HEK293 (cell line): ENCODE measurements around the gene ZIC4.

Experiments
- BCL11B ChIP-seq: fragments of 450-650 bp; formaldehyde crosslinking; IDR thresholded peaks from 2 replicates; pipeline ENCODE4 v1.5.1; 2016; ENCODE audit warnings: low read depth, missing biosample characterization, missing genetic modification characterization
- CTCF ChIP-seq: fragments of 450-650 bp; formaldehyde crosslinking; IDR thresholded peaks from 2 replicates; pipeline ENCODE4 v1.5.1; 2016; ENCODE audit warnings: missing biosample characterization, missing genetic modification characterization
- YY1 ChIP-seq: fragments of 450-650 bp; formaldehyde crosslinking; IDR thresholded peaks from 2 replicates; pipeline ENCODE4 v1.5.1; 2018; ENCODE audit warnings: missing biosample characterization, missing genetic modification characterization
- ZBTB11 ChIP-seq: fragments of 450-650 bp; formaldehyde crosslinking; conservative IDR thresholded peaks from 2 replicates; pipeline ENCODE4 v1.5.1; 2016; ENCODE audit warnings: low read depth, missing biosample characterization, missing genetic modification characterization
- ZBTB26 ChIP-seq: fragments of 450-650 bp; formaldehyde crosslinking; optimal IDR thresholded peaks from 2 replicates; pipeline ENCODE3; 2016; ENCODE audit warnings: missing biosample characterization, mild to moderate bottlenecking, missing genetic modification characterization
- ZBTB49 ChIP-seq: fragments of 450-650 bp; formaldehyde crosslinking; IDR thresholded peaks from 2 replicates; pipeline ENCODE4 v1.5.1; 2016; ENCODE audit warnings: missing biosample characterization, missing genetic modification characterization, low read depth
- ZNF169 ChIP-seq: fragments of 450-650 bp; formaldehyde crosslinking; IDR thresholded peaks from 2 replicates; pipeline ENCODE4 v1.5.1; 2016; ENCODE audit warnings: missing biosample characterization, missing genetic modification characterization
- ZNF19 ChIP-seq: fragments of 450-650 bp; formaldehyde crosslinking; IDR thresholded peaks from 2 replicates; pipeline ENCODE4; 2016; ENCODE audit warnings: missing biosample characterization, missing genetic modification characterization, low read depth
- ZNF24 ChIP-seq: fragments of 450-650 bp; formaldehyde crosslinking; IDR thresholded peaks from 2 replicates; pipeline ENCODE4 v1.5.1; 2016; ENCODE audit warnings: missing biosample characterization, missing genetic modification characterization
- ZNF514 ChIP-seq: fragments of 450-650 bp; formaldehyde crosslinking; IDR thresholded peaks from 2 replicates; pipeline ENCODE4 v1.5.1; 2016; ENCODE audit warnings: missing biosample characterization, missing genetic modification characterization
- ZNF560 ChIP-seq: fragments of 450-650 bp; formaldehyde crosslinking; IDR thresholded peaks from 2 replicates; pipeline ENCODE4 v1.5.1; 2017; ENCODE audit warnings: missing biosample characterization, missing genetic modification characterization, borderline replicate concordance

GRCh38 chr3:147411815-147412241 lies 5.5 kb upstream of the ZIC4 start:
- TF ChIP-seq ZBTB26 (tag by site-specific recombination) (no peak), ZBTB49 (no peak), CTCF (tag by site-specific recombination) (no peak), ZNF24 (tag by site-specific recombination) (no peak), YY1 (tag by site-specific recombination) (no peak), ZBTB11 (tag by site-specific recombination) (no peak), ZNF514 (no peak), ZNF169 (tag by site-specific recombination) (no peak), ZNF560 (tag by site-specific recombination) (no peak), BCL11B (tag by site-specific recombination) (no peak), ZNF19 (tag by site-specific recombination) (no peak)
